ENCODE results near the gene SEPTIN12. TPM values are rescaled to one million over a fixed set of nuclear protein-coding genes. Genes with fewer than 3 reads are reported as not detected.
"Not testable (repeated sequence)": the region's sequence is repeated elsewhere in the genome, so short reads cannot be mapped to it uniquely, and the experiment has no call there.

Gene SEPTIN12
- total RNA-seq, 2 experiments from 2014 or later: not detected

DNA sequence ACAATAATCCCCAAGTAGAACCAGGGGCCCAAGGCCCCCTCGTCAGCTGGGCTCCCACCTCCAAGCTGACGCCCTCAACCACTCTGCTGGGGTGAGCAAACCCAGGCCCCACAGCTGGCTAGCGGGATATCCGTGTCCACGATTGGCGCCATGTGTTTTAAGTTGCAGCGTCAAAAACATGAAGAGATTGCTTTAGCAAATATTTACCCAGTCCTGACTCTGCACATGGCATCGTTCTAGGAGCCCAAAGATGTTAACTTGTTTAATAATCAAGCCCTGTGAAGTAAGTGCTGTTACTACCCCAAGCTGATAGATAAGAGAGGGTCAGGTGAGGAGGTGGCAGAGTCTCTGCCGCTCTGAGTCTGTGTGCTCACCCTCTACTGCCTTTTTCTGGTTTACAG is 344 bp upstream of the SEPTIN12 start:
- Histone ChIP-seq H3K4me1 (ENCODE audit: insufficient read depth, low read length) (no peaks in the 10 kb centered on the region), H3K9me3 (ENCODE audit: control insufficient read depth in 1 of 2, insufficient read depth in 1 of 2, low read length in 2 of 2) (no peaks in the 10 kb centered on the region), H3K27me3 (ENCODE audit: control insufficient read depth in 1 of 2, insufficient read depth in 2 of 2, low read length in 2 of 2) (no peaks in the 10 kb centered on the region), H3K4me3 (ENCODE audit: low read length) (no peak overlapping the region), H3K27ac (ENCODE audit: low read depth in 1 of 2, low read length in 2 of 2) (no peak overlapping the region), H3K36me3 (ENCODE audit: insufficient read depth, low read length) (no peaks in the 10 kb centered on the region)
- H3K27ac Mint-ChIP-seq: no peak overlapping the region
- ATAC-seq (ENCODE audit: poor library complexity) (no peak), DNase-seq (no peak)
- H3K4me3 Mint-ChIP-seq: no peak overlapping the region
- H3K4me1 Mint-ChIP-seq (ENCODE audit: low read depth): no peaks in the 10 kb centered on the region
- intact Hi-C loops (cut with DNase I, micrococcal nuclease): no loop called here
- CTCF ChIA-PET: interaction anchor here (0.6 kb wide), 1 partner anchor 141 kb away, joined by 3 read pairs; no protein-coding TSS in a partner anchor
- no peak for TF ChIP-seq CTCF (IDR thresholded peaks at IDR 0.05)
- no peaks in the 10 kb centered on the region for H3K9me3 Mint-ChIP-seq
- no peaks in the 10 kb centered on the region for H3K27me3 Mint-ChIP-seq
- H3K36me3 Mint-ChIP-seq (ENCODE audit: low read depth): no peaks in the 10 kb centered on the region
- POLR2A ChIA-PET: interaction anchor here (0.6 to 0.7 kb wide), 2 partner anchors 13 to 74 kb away, joined by 3 read pairs; no protein-coding TSS in a partner anchor

DNA sequence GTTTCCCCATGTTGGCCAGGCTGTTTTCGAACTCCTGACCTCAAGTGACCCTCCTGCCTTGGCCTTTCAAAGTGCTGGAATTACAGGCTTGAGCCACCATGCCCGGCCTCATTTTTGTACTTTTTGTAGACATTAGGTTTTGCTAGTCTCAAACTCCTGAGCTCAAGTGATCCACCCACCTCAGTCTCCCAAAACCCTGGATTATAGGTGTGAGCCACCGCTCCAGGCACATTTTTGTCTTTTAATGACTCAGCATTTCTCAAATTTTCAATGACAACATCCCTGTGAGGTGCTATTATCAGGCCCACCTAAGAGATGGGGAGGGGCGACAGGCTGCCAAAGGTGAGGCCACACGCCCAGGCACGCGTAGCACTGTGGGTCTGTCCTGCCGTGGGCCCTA is 1.1 kb downstream of the SEPTIN12 start:
- Histone ChIP-seq H3K36me3 (ENCODE audit: insufficient read depth, low read length) (no peaks in the 10 kb centered on the region), H3K4me1 (ENCODE audit: insufficient read depth, low read length) (no peaks in the 10 kb centered on the region), H3K27me3 (ENCODE audit: control insufficient read depth in 1 of 2, insufficient read depth in 2 of 2, low read length in 2 of 2) (no peaks in the 10 kb centered on the region), H3K27ac (ENCODE audit: low read depth in 1 of 2, low read length in 2 of 2) (no peak overlapping the region), H3K9me3 (ENCODE audit: control insufficient read depth in 1 of 2, insufficient read depth in 1 of 2, low read length in 2 of 2) (no peaks in the 10 kb centered on the region), H3K4me3 (ENCODE audit: low read length) (no peak overlapping the region)
- Mint-ChIP-seq H3K36me3 (ENCODE audit: low read depth) (no peaks in the 10 kb centered on the region), H3K4me1 (ENCODE audit: low read depth) (no peaks in the 10 kb centered on the region), H3K27me3 (no peaks in the 10 kb centered on the region), H3K27ac (no peak overlapping the region), H3K4me3 (no peak overlapping the region), H3K9me3 (no peaks in the 10 kb centered on the region)
- intact Hi-C loops (cut with DNase I, micrococcal nuclease): no loop called here
- POLR2A ChIA-PET: no interaction called here
- no peak for DNase-seq
- CTCF ChIA-PET: no interaction called here
- no peak for TF ChIP-seq CTCF (IDR thresholded peaks at IDR 0.05)
- ATAC-seq (ENCODE audit: poor library complexity): no peak

- Histone ChIP-seq H3K4me1 (ENCODE audit: insufficient read depth, low read length) (no peaks in the 10 kb centered on the region), H3K27me3 (ENCODE audit: control insufficient read depth in 1 of 2, insufficient read depth in 2 of 2, low read length in 2 of 2) (no peaks in the 10 kb centered on the region), H3K36me3 (ENCODE audit: insufficient read depth, low read length) (no peaks in the 10 kb centered on the region), H3K27ac (ENCODE audit: low read depth in 1 of 2, low read length in 2 of 2) (no peak overlapping the region), H3K9me3 (ENCODE audit: control insufficient read depth in 1 of 2, insufficient read depth in 1 of 2, low read length in 2 of 2) (no peaks in the 10 kb centered on the region), H3K4me3 (ENCODE audit: low read length) (no peak overlapping the region)
- intact Hi-C loops (cut with DNase I, micrococcal nuclease): no loop called here
- ChIA-PET POLR2A (no interaction called here), CTCF (no interaction called here)
- Mint-ChIP-seq H3K4me3 (no peak overlapping the region), H3K4me1 (ENCODE audit: low read depth) (no peaks in the 10 kb centered on the region), H3K9me3 (no peaks in the 10 kb centered on the region), H3K36me3 (ENCODE audit: low read depth) (no peaks in the 10 kb centered on the region), H3K27ac (no peak overlapping the region), H3K27me3 (no peaks in the 10 kb centered on the region)
- no peak for TF ChIP-seq CTCF (IDR thresholded peaks at IDR 0.05)
- ATAC-seq (ENCODE audit: poor library complexity) (no peak), DNase-seq (no peak)
These were observed 2.2 kb downstream of the SEPTIN12 start for GRCh38 chr16:4785758-4786433.

GRCh38 chr16:4784444-4784987 is 3.6 kb downstream of the SEPTIN12 start:
- H3K27me3 Mint-ChIP-seq; DNase-seq; H3K36me3 ChIP-seq (ENCODE audit: insufficient read depth, low read length); H3K4me1 Mint-ChIP-seq (ENCODE audit: low read depth); ATAC-seq (ENCODE audit: poor library complexity); H3K27ac Mint-ChIP-seq; H3K27me3 ChIP-seq (ENCODE audit: control insufficient read depth in 1 of 2, insufficient read depth in 2 of 2, low read length in 2 of 2); H3K4me3 ChIP-seq (ENCODE audit: low read length); CTCF ChIA-PET; H3K4me3 Mint-ChIP-seq; H3K9me3 ChIP-seq (ENCODE audit: control insufficient read depth in 1 of 2, insufficient read depth in 1 of 2, low read length in 2 of 2); H3K4me1 ChIP-seq (ENCODE audit: insufficient read depth, low read length); H3K27ac ChIP-seq (ENCODE audit: low read depth in 1 of 2, low read length in 2 of 2); H3K9me3 Mint-ChIP-seq; POLR2A ChIA-PET; intact Hi-C loops (cut with DNase I, micrococcal nuclease); H3K36me3 Mint-ChIP-seq (ENCODE audit: low read depth): not testable (repeated sequence)
